GM12878 (cell line): ENCODE measurements around the gene OPN3. TPM values are rescaled to one million over a fixed set of nuclear protein-coding genes. Genes with fewer than 3 reads are reported as not detected.

ENCODE experiments used
- ATAC-seq: fragments of 200-7000 bp; cut with Tn5 transposase; 3 replicates; pipeline ENCODE4 v1.9.1; 2020; ENCODE audit warnings: mild to moderate bottlenecking, moderate library complexity
- BruUV-seq: library from RNA; stranded (reverse); fragments of 400-500 nt; replicated peaks from 2 replicates; lab custom pipeline; 2021; lab: Mats Ljungman, UMichigan
- CTCF ChIA-PET: fragments of 300-600 bp; sonication (Branson Sonifier 250); formaldehyde crosslinking; extraction: SDS; loops from one replicate; lab custom pipeline; 2021; ENCODE audit warnings: inconsistent platforms; lab: Yijun Ruan, JAX
- POLR2A ChIA-PET: fragments of 350-600 bp; formaldehyde crosslinking; extraction: SDS; loops from one replicate; lab custom pipeline; 2021; ENCODE audit warnings: inconsistent platforms; lab: Charles Lee
- RAD21 ChIA-PET: fragments of 300-600 bp; sonication (Branson Sonifier 250); formaldehyde crosslinking; loops from one replicate; lab custom pipeline; 2023; ENCODE audit warnings: antibody characterized with exemption; ENCODE audit not compliant: unreplicated experiment; lab: Charles Lee
- SMC1A ChIA-PET: fragments of 300-600 bp; sonication (Branson Sonifier 250); formaldehyde crosslinking; loops from one replicate; lab custom pipeline; 2023; ENCODE audit not compliant: unreplicated experiment, uncharacterized antibody; lab: Charles Lee
- DNase-seq: peaks from one replicate; pipeline ENCODE4 v3.0.0-alpha.2; 2011; ENCODE audit warnings: low read depth, low spot score
- FAIRE-seq: peaks from 3 replicates; lab custom pipeline; 2011; peaks lifted over from hg19 to GRCh38; lab: Jason Lieb, UNC
- H2AFZ ChIP-seq: 2 replicates; pipeline ENCODE4 v1.6.0; 2011; ENCODE audit warnings: low read depth, low read length, control low read depth; ENCODE audit not compliant: control insufficient read depth
- H3K27ac ChIP-seq: 2 replicates; pipeline ENCODE4 v1.5.1; 2011; ENCODE audit warnings: control low read depth; ENCODE audit not compliant: control insufficient read depth, insufficient read depth
- H3K27me3 ChIP-seq, 2 experiments: replicated peaks in 1 of 2; 2 replicates each; pipeline versions ENCODE4 v1.6.0 to v1.6.1; 2011; ENCODE audit warnings: low read length in 1 of 2; ENCODE audit not compliant: control insufficient read depth in 2 of 2, insufficient read depth in 2 of 2
- H3K36me3 ChIP-seq, 2 experiments: 2 replicates each; pipeline ENCODE4 v1.5.1; 2011; ENCODE audit warnings: low read length in 1 of 2; ENCODE audit not compliant: control insufficient read depth in 2 of 2, insufficient read depth in 2 of 2
- H3K4me1 ChIP-seq: 2 replicates; pipeline ENCODE4 v1.6.1; 2011; ENCODE audit warnings: mild to moderate bottlenecking, low read length, moderate library complexity, mixed read lengths; ENCODE audit not compliant: control insufficient read depth, insufficient read depth
- H3K4me2 ChIP-seq: 2 replicates; pipeline ENCODE4 v1.6.0; 2011; ENCODE audit warnings: control low read depth; ENCODE audit not compliant: control insufficient read depth, insufficient read depth
- H3K4me3 ChIP-seq: fragments of 200-600 bp; sonication (generic); 2 replicates; pipeline ENCODE4 v1.5.1; 2016
- H3K79me2 ChIP-seq: 2 replicates; pipeline ENCODE4 v1.6.0; 2011; ENCODE audit warnings: low read length; ENCODE audit not compliant: control insufficient read depth, insufficient read depth
- H3K9ac ChIP-seq: 2 replicates; pipeline ENCODE4 v1.8.0; 2011; ENCODE audit warnings: low read length, control low read depth, mixed read lengths; ENCODE audit not compliant: control insufficient read depth, insufficient read depth
- H3K9me3 ChIP-seq: replicated peaks from 3 replicates; pipeline ENCODE4 v1.5.1; 2011; ENCODE audit warnings: mild to moderate bottlenecking, low read length; ENCODE audit not compliant: control insufficient read depth, insufficient read depth
- H4K20me1 ChIP-seq: 2 replicates; pipeline ENCODE4 v1.6.0; 2011; ENCODE audit not compliant: control insufficient read depth, insufficient read depth
- BMI1 ChIP-seq: fragments of 450-650 bp; IDR thresholded peaks from 2 replicates; pipeline ENCODE4 v1.6.1; 2016; ENCODE audit warnings: mild to moderate bottlenecking, moderate library complexity, borderline replicate concordance
- CBFB ChIP-seq: IDR thresholded peaks from 2 replicates; pipeline ENCODE4 v1.6.1; 2016; ENCODE audit warnings: antibody characterized with exemption, low read depth
- CEBPB ChIP-seq, 2 experiments: fragments of 150-350 bp in 1 of 2; IDR thresholded peaks; 2 replicates each; pipeline ENCODE4 v1.6.1; 2012 to 2014; ENCODE audit warnings: low read depth in 2 of 2, low read length in 2 of 2, borderline replicate concordance in 1 of 2, inconsistent platforms in 1 of 2
- DPF2 ChIP-seq: fragments of 450-650 bp; IDR thresholded peaks from 2 replicates; pipeline ENCODE4 v1.6.1; 2017; ENCODE audit warnings: mild to moderate bottlenecking
- FOS ChIP-seq: IDR thresholded peaks from 3 replicates; pipeline ENCODE4 v1.6.1; 2011; ENCODE audit warnings: borderline replicate concordance; ENCODE audit not compliant: insufficient read length; ENCODE audit errors: extremely low read depth
- MEF2B ChIP-seq: fragments of 450-650 bp; IDR thresholded peaks from 2 replicates; pipeline ENCODE4 v1.6.1; 2018; ENCODE audit warnings: mild to moderate bottlenecking, moderate library complexity; ENCODE audit not compliant: partially characterized antibody, poor library complexity, severe bottlenecking
- NFIC ChIP-seq: IDR thresholded peaks from 2 replicates; pipeline ENCODE4 v1.6.1; 2012; ENCODE audit warnings: low read depth, mild to moderate bottlenecking, inconsistent platforms, low read length, moderate library complexity
- NFXL1 ChIP-seq: fragments of 450-650 bp; IDR thresholded peaks from 2 replicates; pipeline ENCODE4 v1.6.1; 2017; ENCODE audit warnings: antibody characterized with exemption, mild to moderate bottlenecking, borderline replicate concordance
- PML ChIP-seq: IDR thresholded peaks from 2 replicates; pipeline ENCODE4 v1.6.1; 2012; ENCODE audit warnings: low read length, inconsistent platforms
- SMARCA5 ChIP-seq: fragments of 450-650 bp; IDR thresholded peaks from 2 replicates; pipeline ENCODE4 v1.6.1; 2017; ENCODE audit warnings: mild to moderate bottlenecking
- SPI1 ChIP-seq: IDR thresholded peaks from 2 replicates; pipeline ENCODE4 v1.6.1; 2011; ENCODE audit warnings: low read depth, mild to moderate bottlenecking, low read length, moderate library complexity, borderline replicate concordance; ENCODE audit not compliant: insufficient read depth
- ZBED1 ChIP-seq: IDR thresholded peaks from 2 replicates; pipeline ENCODE4 v1.6.1; 2016; ENCODE audit warnings: borderline replicate concordance
- ZNF622 ChIP-seq: fragments of 450-650 bp; IDR thresholded peaks from 2 replicates; pipeline ENCODE4 v1.6.1; 2017; ENCODE audit warnings: mild to moderate bottlenecking, inconsistent platforms
- WGBS: methylation state at CpG from one replicate; pipeline ENCODE4 v1.1.6; 2016; ENCODE audit warnings: low lambda C conversion rate; ENCODE audit not compliant: insufficient replicate concordance, insufficient coverage; ENCODE audit errors: missing lambda C conversion rate; 5-methylcytosine and 5-hydroxymethylcytosine counted together
- in situ Hi-C: fragments of 300-500 bp; cut with MboI; formaldehyde crosslinking; loops from 9 replicates; pipeline ENCODE4 v1.14.3; 2018; ENCODE audit warnings: mixed read lengths
- intact Hi-C: fragments of 100-400 bp; cut with micrococcal nuclease; formaldehyde crosslinking; loops from one replicate; pipeline ENCODE4 v1.14.2; 2022; ENCODE audit not compliant: unreplicated experiment
- polyA plus RNA-seq, 11 experiments: library from polyadenylated mRNA; depleted of rRNA in 4 of 11; unstranded in 6 of 11; stranded (reverse) in 5 of 11; fragments of >200 nt; fragmentation: Nextera tagmentation in 4 of 11; fragmentation: Illumina TruSeq in 1 of 11; extraction: Ambion mirVana in 4 of 11; extraction: Trizol in 1 of 11; gene quantifications; 1 replicate in 1 of 11; 2 replicates in 10 of 11; pipeline versions ENCODE4 v1.2.1 to v1.2.3, GENCODE V29; 2011 to 2016; ENCODE audit warnings: inconsistent platforms in 2 of 11, missing spikeins in 2 of 11, low read depth in 1 of 11
- total RNA-seq, 4 experiments: library from RNA; depleted of rRNA in 3 of 4; stranded (reverse); fragments of >200 nt in 3 of 4; fragmentation: Illumina TruSeq in 1 of 4; extraction: Trizol in 1 of 4; gene quantifications; 2 replicates each; pipeline versions ENCODE4 v1.2.1 to v1.2.3, GENCODE V29; 2013 to 2021
- TF ChIP-seq, protein P1 (sequence below): IDR thresholded peaks from 2 replicates; pipeline ENCODE4 v1.6.1; 2012; ENCODE audit warnings: low read length, inconsistent platforms
- TF ChIP-seq, protein P2 (sequence below): fragments of 450-650 bp; IDR thresholded peaks from 2 replicates; pipeline ENCODE4 v1.6.1; 2017; ENCODE audit warnings: antibody characterized with exemption, mild to moderate bottlenecking, moderate library complexity

The OPN3 gene
- total and polyA plus RNA-seq, 10 of the 15 experiments (the other 5 are each of a cell fraction or from before 2014, with no cell fraction given), result 0.26 to 12.2 (median 7.4) TPM

DNA sequence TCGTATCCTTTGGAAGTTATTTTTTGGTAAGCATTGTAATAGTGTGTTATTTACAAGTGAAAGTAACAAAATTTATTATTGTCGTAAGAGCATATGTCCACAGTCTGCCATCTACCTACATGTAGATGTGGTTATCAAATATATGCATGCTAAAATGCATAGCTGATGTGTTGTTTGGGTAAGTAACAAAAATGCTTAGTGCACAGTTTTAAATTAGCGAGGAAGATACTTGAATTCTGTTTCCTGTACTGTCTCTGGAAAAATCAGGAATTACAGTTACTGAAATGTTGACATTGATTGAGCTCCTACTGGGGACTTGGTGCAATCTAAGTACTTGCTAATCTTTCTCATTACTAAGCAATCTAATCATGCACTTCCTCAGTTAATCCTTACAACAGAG lies 26.2 kb upstream of the OPN3 start:
- Histone ChIP-seq H3K4me1 (no peaks in the 10 kb centered on the region), H3K9ac (no peak overlapping the region), H3K27me3 (no peaks in the 10 kb centered on the region), H4K20me1 (no peaks in the 10 kb centered on the region), H3K4me2 (no peak overlapping the region), H2AFZ (no peak overlapping the region), H3K79me2 (no peaks in the 10 kb centered on the region), H3K9me3 (no peaks in the 10 kb centered on the region), H3K4me3 (no peak overlapping the region), H3K36me3 (no peaks in the 10 kb centered on the region), H3K27ac (no peak overlapping the region)
- BruUV-seq, result no TSS peak
- ChIA-PET SMC1A (interaction anchor here (1.3 kb wide), 1 partner anchor 14 kb away, joined by 3 read pairs; the partner anchor contains the start of gene WDR64), RAD21 (no interaction called here), CTCF (interaction anchor here (0.6 kb wide), 1 partner anchor 119 kb away, joined by 3 read pairs; no protein-coding TSS in a partner anchor), POLR2A (no interaction called here)
- FAIRE-seq, result no peak
- intact Hi-C loops, result no loop called here
- in situ Hi-C loops, result no loop called here
- DNase-seq, result no peak
- TF ChIP-seq CEBPB (IDR thresholded peaks at IDR 0.05; ENCODE audit: borderline replicate concordance in 1 of 2, low read depth in 2 of 2, low read length in 2 of 2), result no peak
- no peak for TF ChIP-seq NFXL1
- no peak for TF ChIP-seq ZBED1
- TF ChIP-seq PML, result no peak
- no peak for TF ChIP-seq DPF2
- TF ChIP-seq, protein P1, sequence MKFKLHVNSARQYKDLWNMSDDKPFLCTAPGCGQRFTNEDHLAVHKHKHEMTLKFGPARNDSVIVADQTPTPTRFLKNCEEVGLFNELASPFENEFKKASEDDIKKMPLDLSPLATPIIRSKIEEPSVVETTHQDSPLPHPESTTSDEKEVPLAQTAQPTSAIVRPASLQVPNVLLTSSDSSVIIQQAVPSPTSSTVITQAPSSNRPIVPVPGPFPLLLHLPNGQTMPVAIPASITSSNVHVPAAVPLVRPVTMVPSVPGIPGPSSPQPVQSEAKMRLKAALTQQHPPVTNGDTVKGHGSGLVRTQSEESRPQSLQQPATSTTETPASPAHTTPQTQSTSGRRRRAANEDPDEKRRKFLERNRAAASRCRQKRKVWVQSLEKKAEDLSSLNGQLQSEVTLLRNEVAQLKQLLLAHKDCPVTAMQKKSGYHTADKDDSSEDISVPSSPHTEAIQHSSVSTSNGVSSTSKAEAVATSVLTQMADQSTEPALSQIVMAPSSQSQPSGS, result no peak
- no peak for ATAC-seq
- 23% methylated on average over 3 of the region's 3 CpGs for WGBS

DNA sequence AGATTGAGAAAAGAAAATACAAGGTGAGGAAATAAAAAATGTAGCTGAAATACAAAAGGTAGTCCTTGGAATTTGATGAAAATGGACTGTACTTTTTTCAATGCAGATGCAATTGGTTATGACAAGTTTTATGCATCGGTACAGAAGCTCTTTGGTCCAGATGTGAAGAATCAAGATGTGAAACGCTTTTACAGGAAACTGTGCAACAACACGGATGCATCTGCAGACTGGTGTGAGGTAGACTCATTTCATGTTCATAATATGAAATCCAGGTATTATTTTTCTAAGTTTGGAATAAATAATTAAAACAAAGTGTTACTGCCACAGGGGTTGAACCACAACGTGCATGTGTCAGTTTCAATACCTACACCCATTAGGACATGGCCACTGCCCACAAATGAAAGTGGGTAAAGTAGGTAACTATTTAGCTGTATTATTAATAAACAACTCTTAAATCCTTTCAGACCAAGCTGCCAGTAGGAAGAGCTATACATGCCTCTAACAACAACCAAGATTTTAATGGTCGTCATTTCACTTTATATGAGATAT lies 20.3 kb upstream of the OPN3 start:
- WGBS, result 32% methylated on average over 5 of the region's 5 CpGs
- Histone ChIP-seq H3K9ac (no peak overlapping the region), H3K79me2 (no peaks in the 10 kb centered on the region), H2AFZ (no peak overlapping the region), H3K9me3 (no peaks in the 10 kb centered on the region), H3K4me3 (no peak overlapping the region), H3K27ac (no peak overlapping the region), H3K4me1 (no peaks in the 10 kb centered on the region), H4K20me1 (no peaks in the 10 kb centered on the region), H3K27me3 (no peaks in the 10 kb centered on the region), H3K4me2 (no peak overlapping the region), H3K36me3 (no peaks in the 10 kb centered on the region)
- ChIA-PET SMC1A (no interaction called here), POLR2A (no interaction called here), CTCF (interaction anchor here (0.9 kb wide), 1 partner anchor 49 kb away, joined by 3 read pairs; no protein-coding TSS in a partner anchor), RAD21 (no interaction called here)
- in situ Hi-C loops, result no loop called here
- ATAC-seq (no peak), DNase-seq (no peak), FAIRE-seq (no peak)
- no TSS peak for BruUV-seq
- intact Hi-C loops, result no loop called here
- TF ChIP-seq ZNF622, result no peak
- TF ChIP-seq, protein P2, sequence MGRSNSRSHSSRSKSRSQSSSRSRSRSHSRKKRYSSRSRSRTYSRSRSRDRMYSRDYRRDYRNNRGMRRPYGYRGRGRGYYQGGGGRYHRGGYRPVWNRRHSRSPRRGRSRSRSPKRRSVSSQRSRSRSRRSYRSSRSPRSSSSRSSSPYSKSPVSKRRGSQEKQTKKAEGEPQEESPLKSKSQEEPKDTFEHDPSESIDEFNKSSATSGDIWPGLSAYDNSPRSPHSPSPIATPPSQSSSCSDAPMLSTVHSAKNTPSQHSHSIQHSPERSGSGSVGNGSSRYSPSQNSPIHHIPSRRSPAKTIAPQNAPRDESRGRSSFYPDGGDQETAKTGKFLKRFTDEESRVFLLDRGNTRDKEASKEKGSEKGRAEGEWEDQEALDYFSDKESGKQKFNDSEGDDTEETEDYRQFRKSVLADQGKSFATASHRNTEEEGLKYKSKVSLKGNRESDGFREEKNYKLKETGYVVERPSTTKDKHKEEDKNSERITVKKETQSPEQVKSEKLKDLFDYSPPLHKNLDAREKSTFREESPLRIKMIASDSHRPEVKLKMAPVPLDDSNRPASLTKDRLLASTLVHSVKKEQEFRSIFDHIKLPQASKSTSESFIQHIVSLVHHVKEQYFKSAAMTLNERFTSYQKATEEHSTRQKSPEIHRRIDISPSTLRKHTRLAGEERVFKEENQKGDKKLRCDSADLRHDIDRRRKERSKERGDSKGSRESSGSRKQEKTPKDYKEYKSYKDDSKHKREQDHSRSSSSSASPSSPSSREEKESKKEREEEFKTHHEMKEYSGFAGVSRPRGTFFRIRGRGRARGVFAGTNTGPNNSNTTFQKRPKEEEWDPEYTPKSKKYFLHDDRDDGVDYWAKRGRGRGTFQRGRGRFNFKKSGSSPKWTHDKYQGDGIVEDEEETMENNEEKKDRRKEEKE, result no peak
- no peak for TF ChIP-seq SPI1
- TF ChIP-seq CBFB, result no peak
- TF ChIP-seq FOS, result no peak
- TF ChIP-seq BMI1, result no peak
- no peak for TF ChIP-seq NFIC
- TF ChIP-seq MEF2B, result no peak
- no peak for TF ChIP-seq SMARCA5
